NOMO-1 treated with DMSO at 0.1 percent for 48 hours (cell line): ENCODE measurements around the gene IKZF1.
A peak's percentile ranks its signal among the peaks of the same experiment; 100 is the strongest.

ENCODE experiments used
- DNase-seq: peaks from one replicate; lab custom pipeline; 2025; ENCODE audit not compliant: unreplicated experiment; lab: John Stamatoyannopoulos, UW

Gene IKZF1

DNA sequence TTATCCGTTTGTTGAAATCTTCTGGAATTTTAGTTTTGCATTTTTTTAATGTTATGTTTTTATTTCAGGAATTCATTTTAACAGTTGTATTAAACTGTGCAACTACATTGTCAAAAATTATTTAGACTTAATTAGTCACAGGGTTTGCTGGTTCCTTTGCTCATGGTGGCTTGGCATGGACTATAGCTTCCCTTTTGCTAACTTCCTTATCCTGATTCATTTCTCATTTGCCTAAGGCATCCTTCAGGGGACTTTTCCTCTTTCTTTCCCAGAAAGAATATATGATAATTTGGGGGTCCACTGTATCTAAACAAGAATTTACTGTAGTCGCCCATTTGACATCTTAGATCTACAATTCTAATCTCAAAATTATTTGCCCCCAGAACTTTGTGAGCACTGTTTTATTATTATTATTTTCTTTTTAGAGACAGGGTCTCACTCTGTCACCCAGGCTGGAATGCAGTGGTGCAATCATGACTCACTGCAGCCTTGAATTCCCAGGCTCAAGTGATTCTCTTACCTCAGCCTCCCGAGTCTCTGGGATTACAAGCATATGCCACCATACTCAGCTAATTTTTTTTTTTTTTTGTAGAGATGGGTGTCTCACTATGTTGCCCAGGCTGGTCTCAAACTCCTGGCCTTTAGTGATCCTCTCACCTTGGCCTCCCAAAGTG is 131.8 kb downstream of the IKZF1 start:
- DNase-seq = no peak

DNA sequence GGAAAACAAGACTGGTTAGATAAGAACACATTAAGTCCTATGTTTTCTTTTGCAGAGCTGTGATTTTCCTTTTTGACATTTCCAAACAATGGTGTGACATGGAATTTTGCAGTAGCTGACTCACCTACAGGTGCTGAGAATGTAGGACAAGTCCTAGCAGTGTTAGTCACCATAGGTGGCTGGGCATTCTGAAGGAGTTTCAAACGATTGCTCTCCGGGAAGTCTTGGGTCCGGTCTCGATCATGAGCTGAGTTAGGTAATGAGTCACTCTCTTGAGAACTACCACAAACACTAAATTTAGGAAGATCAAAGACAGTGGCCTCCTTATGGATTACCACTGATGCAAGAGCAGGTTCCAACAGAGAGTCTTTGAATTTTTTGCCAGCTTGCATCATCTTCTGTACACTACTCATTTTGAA is 142.0 kb downstream of the IKZF1 start:
- DNase-seq = peak; percentile 48

DNA sequence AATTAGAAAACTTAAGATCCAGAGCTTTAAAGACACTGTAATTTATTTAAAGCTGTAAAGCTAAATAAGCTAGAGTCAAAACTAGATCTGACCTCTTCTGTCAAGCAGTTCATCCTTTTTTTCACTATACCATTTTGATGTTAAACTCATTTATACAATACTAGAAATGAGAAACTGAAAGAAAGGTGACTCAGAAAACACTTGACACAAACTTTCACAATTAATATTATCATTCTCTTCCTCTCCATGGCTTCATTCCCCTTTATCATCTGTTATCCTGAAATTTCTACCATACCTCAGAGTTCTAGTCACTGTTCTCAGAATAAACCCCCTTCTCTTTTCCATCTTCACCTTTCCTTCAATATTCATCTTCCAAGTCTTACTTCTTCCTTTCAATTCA is 144.3 kb downstream of the IKZF1 start:
- no peak for DNase-seq

DNA sequence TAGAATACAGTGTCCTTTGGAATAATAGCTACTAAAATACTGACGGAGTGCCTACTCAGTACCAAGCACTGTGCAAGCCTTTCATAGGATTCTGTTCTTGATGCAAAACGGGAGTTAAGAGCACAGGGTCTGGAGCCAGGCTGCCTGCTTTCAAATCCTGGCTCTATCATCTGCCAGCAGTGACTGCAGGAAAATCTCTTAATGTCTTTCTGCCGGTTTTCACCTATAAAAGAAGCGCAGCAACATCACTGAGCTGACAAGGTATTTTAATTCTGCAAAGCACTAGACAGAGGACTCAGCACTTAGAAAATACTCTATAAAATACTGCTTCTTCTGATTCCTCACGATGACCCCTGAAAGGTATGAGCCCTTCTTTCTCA is 145.0 kb downstream of the IKZF1 start:
- no peak for DNase-seq

DNA sequence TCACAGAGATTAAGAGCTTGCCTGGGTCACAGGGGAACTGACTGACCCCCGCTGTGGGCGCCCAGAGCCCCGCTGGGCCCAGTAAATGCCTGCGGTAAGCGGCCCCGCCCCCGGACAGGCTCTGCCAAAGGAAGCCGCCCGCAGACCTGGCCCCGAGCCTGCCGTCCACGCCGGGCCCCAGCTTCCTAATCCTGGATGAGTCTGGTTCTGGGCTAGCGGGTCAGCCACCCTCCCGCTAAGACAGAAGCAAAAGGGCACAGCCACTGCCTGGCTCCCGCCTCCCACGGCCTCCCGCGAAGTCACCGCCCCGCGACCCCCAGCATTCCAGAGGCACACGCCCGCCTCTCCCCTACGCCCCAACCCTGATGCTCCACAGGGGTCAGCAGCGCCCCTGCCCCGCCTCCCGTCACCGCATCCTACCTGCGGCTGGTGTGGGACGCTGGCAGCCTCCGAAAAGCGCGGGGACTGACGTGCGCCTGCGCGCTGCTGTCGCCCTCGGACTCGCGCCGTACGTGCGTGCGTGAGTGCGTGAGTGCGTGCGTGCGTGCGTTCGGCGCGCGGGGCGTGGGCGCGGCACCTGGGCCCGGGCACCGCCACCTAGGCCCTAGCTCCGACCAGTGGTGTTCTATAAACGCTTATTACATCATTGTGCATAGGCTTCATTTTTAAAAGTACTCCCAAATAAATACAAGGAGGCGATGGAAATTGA is 145.5 kb downstream of the IKZF1 start, which contains the start of gene FIGNL1:
Gene FIGNL1 (minus strand): TSS at position 470 of the 709 bp plus-strand sequence. CDS start 3,063 bp downstream, outside the sequence.
- peak; percentile 71 for DNase-seq

DNA sequence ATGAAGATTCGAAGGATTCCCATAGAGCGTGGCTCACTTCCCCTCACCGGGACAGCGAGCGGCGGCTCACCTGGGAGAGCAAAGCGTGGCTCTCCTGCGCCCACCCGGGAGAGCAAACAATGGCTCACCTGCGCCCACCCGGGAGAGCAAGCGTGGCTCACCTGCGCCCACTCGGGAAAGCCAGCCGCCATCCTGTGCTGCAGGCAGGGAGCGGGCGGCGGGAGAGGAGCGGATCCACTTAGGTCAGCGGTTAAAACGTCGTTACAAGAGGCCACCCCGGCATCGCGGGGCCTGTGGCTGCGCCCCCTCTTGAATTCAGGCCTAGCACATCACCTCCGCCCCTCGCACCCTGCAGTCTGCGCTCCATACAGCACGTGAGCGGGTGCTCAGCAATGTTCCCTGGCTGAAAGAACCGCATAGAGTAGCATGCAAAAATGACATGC is 146.1 kb downstream of the IKZF1 start:
- DNase-seq = no peak
